Skin of body (tissue), 2 donors: ENCODE results near the gene GNG7. TPM values are rescaled to one million over a fixed set of nuclear protein-coding genes. Genes with fewer than 3 reads are reported as not detected.
"Not testable (repeated sequence)": the region's sequence is repeated elsewhere in the genome, so short reads cannot be mapped to it uniquely, and the experiment has no call there.

Experiments
- DNase-seq: peaks from one replicate; lab custom pipeline; 2025; lab: John Stamatoyannopoulos, UW
- total RNA-seq: library from RNA; depleted of rRNA; stranded (reverse); fragments of >200 nt; gene quantifications from one replicate; pipeline ENCODE4 v1.2.3, GENCODE V29; 2014

The GNG7 gene
- total RNA-seq, 1 donor from 2014 or later = 2.4 TPM

DNA sequence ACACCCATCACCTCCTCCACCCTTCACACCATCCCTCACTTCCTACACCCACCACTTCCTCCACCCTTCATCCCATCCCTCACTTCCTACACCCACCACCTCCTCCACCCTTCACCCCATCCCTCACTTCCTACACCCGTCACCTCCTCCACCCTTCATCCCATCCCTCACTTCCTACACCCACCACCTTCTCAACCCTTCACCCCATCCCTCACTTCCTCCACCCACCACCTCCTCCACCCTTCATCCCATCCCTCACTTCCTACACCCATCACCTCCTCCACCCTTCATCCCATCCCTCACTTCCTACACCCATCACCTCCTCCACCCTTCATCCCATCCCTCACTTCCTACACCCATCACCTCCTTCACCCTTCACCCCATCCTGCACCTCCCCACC is 11.6 kb upstream of the GNG7 start:
- DNase-seq = not testable (repeated sequence)

DNA sequence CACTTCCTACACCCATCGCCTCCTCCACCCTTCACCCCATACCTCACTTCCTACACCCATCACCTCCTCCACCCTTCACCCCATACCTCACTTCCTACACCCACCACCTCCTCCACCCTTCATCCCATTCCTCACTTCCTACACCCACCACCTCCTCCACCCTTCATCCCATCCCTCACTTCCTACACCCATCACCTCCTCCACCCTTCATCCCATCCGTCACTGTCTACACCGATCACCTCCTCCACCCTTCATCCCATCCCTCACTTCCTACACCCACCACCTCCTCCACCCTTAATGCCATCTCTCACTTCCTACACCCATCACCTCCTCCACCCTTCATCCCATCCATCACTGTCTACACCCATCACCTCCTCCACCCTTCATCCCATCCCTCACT is 10.7 kb upstream of the GNG7 start:
- not testable (repeated sequence) for DNase-seq

GRCh38 chr19:2711875-2712205 is 9.3 kb upstream of the GNG7 start:
- no peak for DNase-seq

- DNase-seq = no peak
Observed at GRCh38 chr19:2711172-2711874, 8.8 kb upstream of the GNG7 start.

GRCh38 chr19:2706251-2706650 is 3.8 kb upstream of the GNG7 start:
- DNase-seq = no peak

GRCh38 chr19:2703691-2704216 is 1.3 kb upstream of the GNG7 start:
- no peak for DNase-seq

DNA sequence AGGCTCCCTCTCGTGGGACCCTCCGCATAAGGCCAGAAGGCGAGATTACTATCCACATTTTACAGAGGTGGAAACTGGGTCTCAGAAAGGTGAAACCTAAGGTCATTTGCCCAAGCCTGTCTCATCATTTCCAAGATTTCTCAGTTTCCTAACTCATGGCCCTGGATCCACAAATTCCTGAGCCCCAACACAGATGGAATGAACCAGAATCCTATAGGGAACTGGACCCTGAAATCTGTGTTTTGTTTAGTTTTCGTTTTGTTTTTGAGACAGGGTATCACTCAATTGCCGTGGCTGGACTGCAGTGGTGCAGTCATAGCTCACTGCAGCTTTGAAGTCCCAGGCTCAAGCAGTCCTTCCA is 563 bp upstream of the GNG7 start:
- no peak for DNase-seq

GRCh38 chr19:2701361-2702169 is 929 bp downstream of the GNG7 start:
- DNase-seq = no peak

GRCh38 chr19:2700660-2701360 is 1.7 kb downstream of the GNG7 start:
- DNase-seq = no peak

- DNase-seq = no peak
Observed at GRCh38 chr19:2699413-2700140, 2.9 kb downstream of the GNG7 start.

- no peak for DNase-seq
Observed at GRCh38 chr19:2694196-2694595, 8.3 kb downstream of the GNG7 start.

- no peak for DNase-seq
Observed at GRCh38 chr19:2693492-2694160, 8.9 kb downstream of the GNG7 start.

DNA sequence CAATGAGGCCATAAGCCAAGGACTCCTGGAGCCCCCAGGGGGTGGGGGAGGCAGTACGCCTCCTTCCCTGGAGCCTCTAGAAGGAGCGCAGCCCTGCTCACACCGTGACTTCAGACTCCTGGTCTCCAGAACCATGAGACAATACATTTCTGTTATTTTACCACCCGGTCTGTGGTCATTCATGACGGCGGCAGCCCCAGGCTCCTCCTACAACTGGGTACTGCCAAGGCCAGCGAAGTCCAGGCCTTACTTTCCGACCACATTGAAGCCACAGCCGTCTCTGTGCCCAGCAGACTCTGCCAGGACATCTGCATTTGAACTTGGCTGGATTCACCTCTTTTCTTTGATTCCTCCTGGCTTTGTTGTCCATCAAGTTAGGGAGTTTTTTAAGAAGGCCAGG is 10.5 kb downstream of the GNG7 start:
- DNase-seq = no peak

DNA sequence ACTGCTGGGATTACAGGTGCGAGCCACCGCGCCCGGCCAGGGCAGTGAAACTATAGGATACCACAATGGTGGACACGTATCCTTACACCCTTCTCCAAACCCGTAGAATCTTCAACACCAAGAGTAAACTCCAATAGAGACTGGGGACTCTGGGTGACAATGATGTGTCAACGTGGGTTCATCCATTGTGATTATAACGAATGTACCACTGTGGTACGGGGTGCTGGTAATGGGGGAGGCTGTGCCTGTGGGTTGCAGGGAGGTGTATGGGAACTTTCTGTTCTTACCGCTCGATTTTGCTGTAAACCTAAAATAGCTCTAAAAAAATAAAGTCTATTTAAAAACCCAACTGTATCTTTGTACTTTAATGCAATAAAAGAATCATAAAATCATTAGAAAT is 11.6 kb downstream of the GNG7 start:
- no peak for DNase-seq

DNA sequence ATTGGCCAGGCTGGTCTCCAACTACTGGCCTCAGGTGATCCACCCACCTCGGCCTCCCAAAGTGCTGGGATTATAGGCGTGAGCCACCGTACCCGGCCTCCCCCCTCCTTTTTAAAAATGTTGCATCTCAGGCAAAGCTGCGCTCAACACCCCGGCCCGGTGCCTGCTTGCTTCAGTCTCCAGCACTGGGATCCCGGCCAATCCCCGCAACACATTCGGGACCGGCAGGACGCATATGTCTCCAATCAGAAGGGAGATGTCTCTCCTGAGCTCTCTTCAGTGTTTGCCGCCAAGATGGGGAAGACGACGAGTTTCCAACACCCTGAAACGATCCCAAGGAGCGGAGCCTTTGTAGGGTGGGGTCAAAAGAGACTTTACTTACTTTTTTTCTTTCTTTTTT is 16.1 kb downstream of the GNG7 start:
- no peak for DNase-seq

GRCh38 chr19:2685204-2685704 is 17.2 kb downstream of the GNG7 start:
- no peak for DNase-seq

GRCh38 chr19:2683430-2684003 is 19.0 kb downstream of the GNG7 start:
- no peak for DNase-seq

DNA sequence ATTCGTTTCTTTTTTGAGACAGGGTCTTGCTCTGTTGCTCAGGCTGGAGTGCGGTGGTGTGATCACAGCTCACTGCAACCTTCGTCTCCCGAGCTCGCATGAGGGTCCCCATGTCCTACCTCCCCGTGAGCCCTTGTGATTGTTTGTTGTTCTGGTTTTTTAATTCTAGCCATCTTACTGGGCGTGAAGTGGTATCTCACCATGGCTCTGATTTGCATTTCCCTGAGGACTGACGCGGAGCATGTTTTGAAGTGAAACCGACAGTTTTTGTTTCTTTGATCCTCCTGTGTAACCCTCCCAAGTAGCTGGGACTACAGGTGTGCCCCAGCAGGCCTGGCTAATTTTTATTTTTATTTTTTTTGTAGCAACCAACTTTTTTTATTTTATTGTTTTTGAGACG is 21.7 kb downstream of the GNG7 start:
- DNase-seq = no peak

DNA sequence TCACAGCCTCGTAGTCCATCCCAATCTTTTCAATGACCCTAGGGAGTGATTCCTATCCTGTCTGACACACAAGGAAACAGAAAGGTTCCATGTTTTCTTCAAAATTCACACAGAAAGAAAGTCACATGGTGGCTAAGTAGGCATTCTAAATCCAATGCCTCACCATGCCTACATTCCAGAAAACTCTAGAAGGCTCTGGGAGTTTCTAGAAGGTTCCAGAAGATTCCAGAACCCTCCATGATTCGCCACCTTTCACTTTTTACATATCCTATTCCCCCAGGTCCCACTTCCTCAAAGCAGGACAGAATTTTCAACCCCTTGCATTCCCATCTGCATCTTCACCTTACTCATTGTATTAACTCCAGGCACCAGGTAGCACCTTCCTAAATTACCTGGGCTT is 23.1 kb downstream of the GNG7 start:
- DNase-seq = no peak

GRCh38 chr19:2678948-2679347 is 23.5 kb downstream of the GNG7 start:
- not testable (repeated sequence) for DNase-seq
